CD4-positive, CD25-positive, alpha-beta regulatory T cell (primary cell): ENCODE data around the gene PDGFRA. TPM values are rescaled to one million over a fixed set of nuclear protein-coding genes. Genes with fewer than 3 reads are reported as not detected.

Experiments used
- ATAC-seq, 2 donors: fragments of 150-1000 bp; cut with Tn5 transposase; one replicate each; pipeline ENCODE4 v1.10.0; 2021; ENCODE audit warnings: low read depth in 2 of 2, moderate number of reproducible peaks in 2 of 2, moderate library complexity in 1 of 2
- DNase-seq, 3 donors: peaks; one replicate each; pipeline versions ENCODE4 v3.0.0 to v3.0.0-alpha.2; 2012 to 2022; ENCODE audit warnings: mixed read lengths in 1 of 3
- H3K27ac ChIP-seq: one replicate; pipeline ENCODE4 v1.7.0; 2013; ENCODE audit warnings: mild to moderate bottlenecking, low read length; ENCODE audit not compliant: insufficient read depth, poor library complexity, severe bottlenecking
- H3K27me3 ChIP-seq: one replicate; pipeline ENCODE4 v1.7.0; 2013; ENCODE audit warnings: low read length; ENCODE audit not compliant: control insufficient read depth, insufficient read depth
- H3K36me3 ChIP-seq: one replicate; pipeline ENCODE4 v1.7.0; 2013; ENCODE audit warnings: mild to moderate bottlenecking, low read length, moderate library complexity; ENCODE audit not compliant: control insufficient read depth, insufficient read depth
- H3K4me1 ChIP-seq: 2 replicates; pipeline ENCODE4 v1.7.0; 2013; ENCODE audit warnings: mild to moderate bottlenecking, low read length; ENCODE audit not compliant: insufficient read depth, control insufficient read depth, poor library complexity, severe bottlenecking
- H3K4me3 ChIP-seq: one replicate; pipeline ENCODE4 v1.7.0; 2013; ENCODE audit warnings: low read depth, mild to moderate bottlenecking, low read length, moderate library complexity
- H3K9me3 ChIP-seq, 2 experiments: 1 replicate in 1 of 2; 2 replicates in 1 of 2; pipeline ENCODE4 v1.7.0; 2013; ENCODE audit warnings: low read length in 2 of 2, mild to moderate bottlenecking in 1 of 2, moderate library complexity in 1 of 2; ENCODE audit not compliant: control insufficient read depth in 2 of 2
- H3K27ac Mint-ChIP-seq, 3 donors: one replicate each; pipeline ENCODE4 v1.8.0; 2020 to 2022; ENCODE audit warnings: mild to moderate bottlenecking in 3 of 3, mixed read lengths in 3 of 3, moderate library complexity in 2 of 3
- H3K27me3 Mint-ChIP-seq: one replicate; pipeline ENCODE4 v1.8.0; 2022; ENCODE audit warnings: mild to moderate bottlenecking, mixed read lengths
- H3K36me3 Mint-ChIP-seq: one replicate; pipeline ENCODE4 v1.8.0; 2020; ENCODE audit warnings: mixed read lengths
- H3K4me1 Mint-ChIP-seq, 4 donors: one replicate each; pipeline ENCODE4 v1.8.0; 2020 to 2022; ENCODE audit warnings: mixed read lengths in 4 of 4, mild to moderate bottlenecking in 1 of 4
- H3K4me3 Mint-ChIP-seq, 4 donors: one replicate each; pipeline ENCODE4 v1.8.0; 2020 to 2022; ENCODE audit warnings: mild to moderate bottlenecking in 4 of 4, mixed read lengths in 4 of 4, moderate library complexity in 3 of 4
- H3K9me3 Mint-ChIP-seq, 7 donors: one replicate each; pipeline ENCODE4 v1.8.0; 2020 to 2022; ENCODE audit warnings: mixed read lengths in 7 of 7, mild to moderate bottlenecking in 3 of 7, moderate library complexity in 2 of 7
- polyA plus RNA-seq, 4 donors: library from polyadenylated mRNA; unstranded; fragments of 300-500 nt; fragmentation: Illumina TruSeq; gene quantifications; one replicate each; pipeline ENCODE4 v1.2.3, GENCODE V29; 2021
- total RNA-seq: library from RNA; stranded (reverse); gene quantifications from one replicate; pipeline ENCODE4 v1.2.3, GENCODE V29; 2022

PDGFRA gene
- total and polyA plus RNA-seq, 5 donors from 2014 or later, result not detected

- Mint-ChIP-seq H3K27me3 (peaks cover 11% of the 10 kb centered on the region), H3K4me1 (no peaks in the 10 kb centered on the region), H3K36me3 (no peaks in the 10 kb centered on the region), H3K9me3 (peaks cover 0 to 5% (median 0%) of the 10 kb centered on the region in 7 donors), H3K4me3 (no peak overlapping the region), H3K27ac (no peak overlapping the region)
- Histone ChIP-seq H3K27ac (no peak overlapping the region), H3K27me3 (no peaks in the 10 kb centered on the region), H3K4me3 (no peak overlapping the region), H3K4me1 (no peaks in the 10 kb centered on the region), H3K9me3 (no peaks in the 10 kb centered on the region), H3K36me3 (no peaks in the 10 kb centered on the region)
- ATAC-seq, result no peak
- no peak for DNase-seq
These were observed 31.2 kb upstream of the PDGFRA start for GRCh38 chr4:54197926-54198325.

- H3K4me3 ChIP-seq, result no peak overlapping the region
- H3K9me3 ChIP-seq, result no peaks in the 10 kb centered on the region
- H3K9me3 Mint-ChIP-seq, result peaks cover 0 to 3% (median 0%) of the 10 kb centered on the region in 7 donors
- H3K27ac ChIP-seq, result no peak overlapping the region
- no peaks in the 10 kb centered on the region for H3K36me3 Mint-ChIP-seq
- H3K4me1 ChIP-seq, result no peaks in the 10 kb centered on the region
- H3K36me3 ChIP-seq, result no peaks in the 10 kb centered on the region
- no peak overlapping the region for H3K27ac Mint-ChIP-seq
- ATAC-seq (no peak), DNase-seq (no peak)
- peaks cover 11% of the 10 kb centered on the region for H3K27me3 Mint-ChIP-seq
- H3K4me1 Mint-ChIP-seq, result no peaks in the 10 kb centered on the region
- no peaks in the 10 kb centered on the region for H3K27me3 ChIP-seq
- H3K4me3 Mint-ChIP-seq, result no peak overlapping the region
These were observed 29.2 kb upstream of the PDGFRA start for GRCh38 chr4:54199919-54200318.

- no peaks in the 10 kb centered on the region for H3K4me1 ChIP-seq
- no peak overlapping the region for H3K4me3 ChIP-seq
- no peak overlapping the region for H3K27ac ChIP-seq
- ATAC-seq (no peak), DNase-seq (no peak)
- H3K27me3 ChIP-seq, result no peaks in the 10 kb centered on the region
- Mint-ChIP-seq H3K4me3 (no peak overlapping the region), H3K27ac (no peak overlapping the region), H3K27me3 (peaks cover 5% of the 10 kb centered on the region), H3K9me3 (peaks cover 0 to 3% (median 0%) of the 10 kb centered on the region in 7 donors), H3K4me1 (no peaks in the 10 kb centered on the region), H3K36me3 (no peaks in the 10 kb centered on the region)
- H3K9me3 ChIP-seq, result no peaks in the 10 kb centered on the region
- H3K36me3 ChIP-seq, result no peaks in the 10 kb centered on the region
These were observed 19.5 kb upstream of the PDGFRA start for GRCh38 chr4:54209617-54210016.

- H3K27ac ChIP-seq, result no peak overlapping the region
- H3K27me3 ChIP-seq, result peaks cover 2% of the 10 kb centered on the region
- Mint-ChIP-seq H3K27ac (no peak overlapping the region), H3K4me3 (no peak overlapping the region), H3K4me1 (peaks cover 0 to 6% (median 5%) of the 10 kb centered on the region in 4 donors), H3K9me3 (peaks cover 0 to 3% (median 0%) of the 10 kb centered on the region in 7 donors), H3K27me3 (peaks cover 15% of the 10 kb centered on the region), H3K36me3 (no peaks in the 10 kb centered on the region)
- H3K4me1 ChIP-seq, result peaks cover 6% of the 10 kb centered on the region
- no peaks in the 10 kb centered on the region for H3K9me3 ChIP-seq
- DNase-seq (no peak), ATAC-seq (no peak)
- no peak overlapping the region for H3K4me3 ChIP-seq
- no peaks in the 10 kb centered on the region for H3K36me3 ChIP-seq
These were observed 16.1 kb upstream of the PDGFRA start for GRCh38 chr4:54213001-54213400.

GRCh38 chr4:54213761-54214160 is 15.3 kb upstream of the PDGFRA start:
- H3K9me3 Mint-ChIP-seq, result peaks cover 0 to 3% (median 0%) of the 10 kb centered on the region in 7 donors
- no peak overlapping the region for H3K4me3 Mint-ChIP-seq
- peaks cover 0 to 6% (median 5%) of the 10 kb centered on the region in 4 donors for H3K4me1 Mint-ChIP-seq
- H3K36me3 Mint-ChIP-seq, result no peaks in the 10 kb centered on the region
- H3K27ac ChIP-seq, result no peak overlapping the region
- H3K4me3 ChIP-seq, result no peak overlapping the region
- ATAC-seq (no peak), DNase-seq (no peak)
- no peaks in the 10 kb centered on the region for H3K9me3 ChIP-seq
- no peak overlapping the region for H3K27ac Mint-ChIP-seq
- H3K27me3 Mint-ChIP-seq, result peaks cover 17% of the 10 kb centered on the region
- peaks cover 5% of the 10 kb centered on the region for H3K27me3 ChIP-seq
- no peaks in the 10 kb centered on the region for H3K36me3 ChIP-seq
- peaks cover 7% of the 10 kb centered on the region for H3K4me1 ChIP-seq

- no peaks in the 10 kb centered on the region for H3K36me3 Mint-ChIP-seq
- no peak overlapping the region for H3K4me3 Mint-ChIP-seq
- Histone ChIP-seq H3K4me3 (no peak overlapping the region), H3K4me1 (peaks cover 7% of the 10 kb centered on the region), H3K27me3 (peaks cover 5% of the 10 kb centered on the region), H3K9me3 (no peaks in the 10 kb centered on the region), H3K36me3 (no peaks in the 10 kb centered on the region), H3K27ac (no peak overlapping the region)
- H3K9me3 Mint-ChIP-seq, result peaks cover 0 to 3% (median 0%) of the 10 kb centered on the region in 7 donors
- peaks cover 0 to 6% (median 5%) of the 10 kb centered on the region in 4 donors for H3K4me1 Mint-ChIP-seq
- DNase-seq (no peak), ATAC-seq (no peak)
- H3K27ac Mint-ChIP-seq, result no peak overlapping the region
- H3K27me3 Mint-ChIP-seq, result peaks cover 21% of the 10 kb centered on the region
These were observed 13.6 kb upstream of the PDGFRA start for GRCh38 chr4:54215379-54216077.

GRCh38 chr4:54217642-54218495 is 11.2 kb upstream of the PDGFRA start:
- H3K27ac ChIP-seq, result no peak overlapping the region
- Mint-ChIP-seq H3K36me3 (no peaks in the 10 kb centered on the region), H3K9me3 (peaks cover 0 to 3% (median 0%) of the 10 kb centered on the region in 7 donors), H3K27me3 (peaks cover 29% of the 10 kb centered on the region), H3K27ac (no peak overlapping the region), H3K4me1 (peaks cover 0 to 6% (median 5%) of the 10 kb centered on the region in 4 donors), H3K4me3 (no peak overlapping the region)
- H3K27me3 ChIP-seq, result peaks cover 5% of the 10 kb centered on the region
- H3K9me3 ChIP-seq, result no peaks in the 10 kb centered on the region
- ATAC-seq (peak in 1 of 2 donors; percentile 47), DNase-seq (peak; percentile 16 to 68 (median 59))
- H3K4me1 ChIP-seq, result peaks cover 7% of the 10 kb centered on the region
- no peak overlapping the region for H3K4me3 ChIP-seq
- no peaks in the 10 kb centered on the region for H3K36me3 ChIP-seq
